Liver (tissue), 10 donors: ENCODE results near the gene ZBTB25. TPM values are rescaled to one million over a fixed set of nuclear protein-coding genes. Genes with fewer than 3 reads are reported as not detected.

Experiments used
- DNase-seq: peaks from one replicate; pipeline ENCODE4 v3.0.0-alpha.2; 2017; ENCODE audit warnings: low spot score
- H3K27ac ChIP-seq, 2 donors: one replicate each; pipeline ENCODE4 v1.7.0; 2013; ENCODE audit warnings: inconsistent platforms in 2 of 2, low read length in 2 of 2, control low read depth in 1 of 2, low read depth in 1 of 2, mild to moderate bottlenecking in 1 of 2
- H3K27me3 ChIP-seq, 4 donors: one replicate each; pipeline versions ENCODE4 v1.6.1 to v1.7.0; 2013; ENCODE audit warnings: low read length in 3 of 4, inconsistent platforms in 1 of 4, mild to moderate bottlenecking in 1 of 4, moderate library complexity in 1 of 4; ENCODE audit not compliant: control insufficient read depth in 4 of 4, insufficient read depth in 4 of 4
- H3K36me3 ChIP-seq, 4 donors: one replicate each; pipeline versions ENCODE4 v1.6.1 to v1.7.0; 2013; ENCODE audit warnings: low read length in 3 of 4, mild to moderate bottlenecking in 3 of 4, low read depth in 1 of 4, moderate library complexity in 1 of 4; ENCODE audit not compliant: control insufficient read depth in 4 of 4, insufficient read depth in 3 of 4
- H3K4me1 ChIP-seq, 4 donors: one replicate each; pipeline versions ENCODE4 v1.6.1 to v1.7.0; 2013; ENCODE audit warnings: low read length in 3 of 4, mild to moderate bottlenecking in 3 of 4, moderate library complexity in 1 of 4; ENCODE audit not compliant: control insufficient read depth in 4 of 4, insufficient read depth in 4 of 4
- H3K4me3 ChIP-seq, 3 donors: one replicate each; pipeline versions ENCODE4 v1.6.1 to v1.7.0; 2013; ENCODE audit warnings: low read length in 3 of 3, control low read depth in 1 of 3, low read depth in 1 of 3, mild to moderate bottlenecking in 1 of 3
- H3K9ac ChIP-seq, 2 donors: one replicate each; pipeline ENCODE4 v1.7.0; 2013; ENCODE audit warnings: low read length in 2 of 2, mild to moderate bottlenecking in 2 of 2, moderate library complexity in 2 of 2, control low read depth in 1 of 2, low read depth in 1 of 2
- H3K9me3 ChIP-seq, 4 donors: one replicate each; pipeline versions ENCODE4 v1.6.1 to v1.7.0; 2013; ENCODE audit warnings: low read length in 3 of 4; ENCODE audit not compliant: control insufficient read depth in 4 of 4
- ATF3 ChIP-seq: IDR thresholded peaks from 2 replicates; pipeline ENCODE4 v1.6.1; 2016; ENCODE audit warnings: antibody characterized with exemption
- HNF4A ChIP-seq, 2 donors: conservative IDR thresholded peaks; 2 replicates each; pipeline ENCODE4 v1.6.1; 2016; ENCODE audit warnings: antibody characterized with exemption in 2 of 2, mild to moderate bottlenecking in 2 of 2
- JUND ChIP-seq, 2 donors: IDR thresholded peaks; 2 replicates each; pipeline ENCODE4 v1.6.1; 2016; ENCODE audit warnings: antibody characterized with exemption in 2 of 2
- RXRA ChIP-seq, 2 donors: IDR thresholded peaks; 2 replicates each; pipeline ENCODE4 v1.6.1; 2017 to 2018; ENCODE audit warnings: antibody characterized with exemption in 2 of 2, mild to moderate bottlenecking in 1 of 2
- SP1 ChIP-seq: IDR thresholded peaks from 2 replicates; pipeline ENCODE4 v1.6.1; 2018; ENCODE audit warnings: antibody characterized with exemption, mild to moderate bottlenecking
- YY1 ChIP-seq: IDR thresholded peaks from 2 replicates; pipeline ENCODE4 v1.6.1; 2016; ENCODE audit warnings: antibody characterized with exemption, mild to moderate bottlenecking
- ZBTB33 ChIP-seq: IDR thresholded peaks from 2 replicates; pipeline ENCODE4 v1.6.1; 2016; ENCODE audit warnings: antibody characterized with exemption
- WGBS: extraction: QIAGEN DNeasy Blood & Tissue Kit; methylation state at CpG from one replicate; pipeline ENCODE4 v1.1.7; 2013; 5-methylcytosine and 5-hydroxymethylcytosine counted together
- polyA plus RNA-seq, 2 donors: library from polyadenylated mRNA; stranded (reverse) in 1 of 2; unstranded in 1 of 2; fragments of 200-250 nt in 1 of 2; fragments of >200 nt in 1 of 2; fragmentation: Nextera tagmentation in 1 of 2; extraction: Ambion mirVana in 1 of 2; gene quantifications; one replicate each; pipeline versions ENCODE4 v1.2.1 to v1.2.3, GENCODE V29; 2013 to 2015
- small RNA-seq: library from RNA; depleted of rRNA; stranded (forward); fragments of <200 nt; gene quantifications from one replicate; pipeline ENCODE3, GENCODE V24; 2014
- total RNA-seq, 2 donors: library from RNA; depleted of rRNA; stranded (reverse); fragments of >200 nt; gene quantifications; one replicate each; pipeline ENCODE4 v1.2.3, GENCODE V29; 2014
- donor health status: healthy.
- donor health status: healthy.
- donor health status: healthy.
- donor health status: healthy.
- donor health status: healthy.

The ZBTB25 gene
- total and polyA plus RNA-seq, 4 donors = 1.4 to 5.9 (median 3.7) TPM

GRCh38 chr14:64400829-64401459, 102.7 kb downstream of the ZBTB25 start:
- no peak overlapping the region for H3K9ac ChIP-seq
- no peak for DNase-seq
- H3K27me3 ChIP-seq = no peaks in the 10 kb centered on the region
- peaks cover 1 to 9% (median 3%) of the 10 kb centered on the region in 4 donors for H3K36me3 ChIP-seq
- no peaks in the 10 kb centered on the region for H3K9me3 ChIP-seq
- TF ChIP-seq JUND (IDR thresholded peaks at IDR 0.05) (peak in 1 of 2 donors; percentile 7), RXRA (IDR thresholded peaks at IDR 0.05) (peak in 1 of 2 donors; percentile 58), HNF4A (conservative IDR thresholded peaks at IDR 0.05) (peak; percentile 46 to 61), SP1 (peak; percentile 14), ATF3 (no peak), YY1 (peak; percentile 48), ZBTB33 (no peak)
- no peak overlapping the region for H3K4me3 ChIP-seq
- peak overlapping the region; percentile 12 to 34 for H3K27ac ChIP-seq
- peaks cover 0 to 64% (median 55%) of the 10 kb centered on the region in 4 donors for H3K4me1 ChIP-seq
- 46% methylated on average over 6 of the region's 6 CpGs for WGBS

Small RNAs within 50 kb of the gene (small RNA-seq; reads per million reads assigned to genes)
- gene AL049869.4 = not detected

Other genes starting within 250 kb of the ZBTB25 start
- under 1 TPM; 0.08 to 0.09 TPM for gene ESR2, start 209.5 kb downstream of the ZBTB25 start, total RNA-seq
- under 1 TPM; 0.01 to 0.28 TPM for gene ESR2, start 209.5 kb downstream of the ZBTB25 start, polyA plus RNA-seq
- gene MTHFD1, start 115.5 kb downstream of the ZBTB25 start, total RNA-seq = 100 to 1,000 TPM in 1 of 2 donors, 10 to 100 TPM in 1; 43.8 to 203 TPM
- 100 to 1,000 TPM; 110 to 134 TPM for gene MTHFD1, start 115.5 kb downstream of the ZBTB25 start, polyA plus RNA-seq
- 1 to 10 TPM in 1 of 2 donors, under 1 TPM in 1; 0.28 to 2.3 TPM for gene AKAP5, start 38.3 kb downstream of the ZBTB25 start, total RNA-seq
- under 1 TPM; 0.07 to 0.25 TPM for gene AKAP5, start 38.3 kb downstream of the ZBTB25 start, polyA plus RNA-seq
- 10 to 100 TPM; 15.1 to 29.3 TPM for gene ZBTB1, start 932 bp upstream of the ZBTB25 start, total RNA-seq
- gene ZBTB1, start 932 bp upstream of the ZBTB25 start, polyA plus RNA-seq = 1 to 10 TPM; 5.4 to 6.4 TPM
- 1 to 10 TPM; 3.4 to 5.6 TPM for gene HSPA2, start 36.9 kb upstream of the ZBTB25 start, total RNA-seq
- gene HSPA2, start 36.9 kb upstream of the ZBTB25 start, polyA plus RNA-seq = 1 to 10 TPM; 1.2 to 4.8 TPM
- gene PPP1R36, start 46.1 kb upstream of the ZBTB25 start, total RNA-seq = under 1 TPM; 0.08 to 0.09 TPM
- under 1 TPM in 1 of 2 donors, not detected in 1; 0.08 TPM for gene PPP1R36, start 46.1 kb upstream of the ZBTB25 start, polyA plus RNA-seq
- 10 to 100 TPM; 14.5 to 14.7 TPM for gene PLEKHG3, start 200.6 kb upstream of the ZBTB25 start, total RNA-seq
- 10 to 100 TPM in 1 of 2 donors, 1 to 10 TPM in 1; 8.4 to 21.3 TPM for gene PLEKHG3, start 200.6 kb upstream of the ZBTB25 start, polyA plus RNA-seq